Lung (tissue), 12 donors: Measurements from ENCODE around the gene FIGLA. TPM values are rescaled to one million over a fixed set of nuclear protein-coding genes. Genes with fewer than 3 reads are reported as not detected.

Experiments used
- ATAC-seq: fragments of 200-7000 bp; cut with Tn5 transposase; one replicate; pipeline ENCODE4 v1.9.1; 2020; ENCODE audit warnings: moderate number of reproducible peaks; ENCODE audit not compliant: insufficient read depth, low FRiP score
- DNase-seq, 3 donors: peaks; one replicate each; pipeline ENCODE4 v3.0.0-alpha.2; 2013 to 2017
- H3K27ac ChIP-seq, 2 donors: one replicate each; pipeline ENCODE4 v1.5.1; 2013; ENCODE audit warnings: mild to moderate bottlenecking in 2 of 2, moderate library complexity in 2 of 2, control low read depth in 1 of 2, inconsistent platforms in 1 of 2, low read depth in 1 of 2, low read length in 1 of 2
- H3K27me3 ChIP-seq, 3 donors: one replicate each; pipeline ENCODE4 v1.5.1; 2013; ENCODE audit warnings: low read length in 2 of 3; ENCODE audit not compliant: control insufficient read depth in 3 of 3, insufficient read depth in 3 of 3
- H3K36me3 ChIP-seq, 4 donors: one replicate each; pipeline ENCODE4 v1.5.1; 2013; ENCODE audit warnings: low read length in 4 of 4, mild to moderate bottlenecking in 1 of 4, moderate library complexity in 1 of 4; ENCODE audit not compliant: control insufficient read depth in 4 of 4, insufficient read depth in 4 of 4
- H3K4me1 ChIP-seq, 5 donors: one replicate each; pipeline ENCODE4 v1.5.1; 2013; ENCODE audit warnings: low read length in 5 of 5, mild to moderate bottlenecking in 2 of 5, moderate library complexity in 1 of 5; ENCODE audit not compliant: control insufficient read depth in 5 of 5, insufficient read depth in 5 of 5
- H3K4me3 ChIP-seq: one replicate; pipeline ENCODE4 v1.5.1; 2013; ENCODE audit warnings: mild to moderate bottlenecking, control low read depth, moderate library complexity
- H3K9ac ChIP-seq, 2 donors: one replicate each; pipeline ENCODE4 v1.5.1; 2013; ENCODE audit warnings: low read length in 2 of 2, control low read depth in 1 of 2; ENCODE audit not compliant: insufficient read depth in 1 of 2
- H3K9me3 ChIP-seq, 4 donors: one replicate each; pipeline ENCODE4 v1.5.1; 2013; ENCODE audit warnings: low read length in 3 of 4, mild to moderate bottlenecking in 1 of 4, moderate library complexity in 1 of 4; ENCODE audit not compliant: control insufficient read depth in 4 of 4, insufficient read depth in 3 of 4
- CTCF ChIP-seq: IDR thresholded peaks from 2 replicates; pipeline ENCODE4 v1.5.1; 2012; ENCODE audit warnings: mild to moderate bottlenecking; ENCODE audit errors: control extremely low read depth, extremely low read depth
- WGBS, 2 donors: extraction: QIAGEN DNeasy Blood & Tissue Kit; methylation state at CpG; one replicate each; pipeline ENCODE4 v1.1.7; 2013; 5-methylcytosine and 5-hydroxymethylcytosine counted together
- polyA plus RNA-seq, 2 donors: library from polyadenylated mRNA; stranded (reverse); fragments of 200-250 nt; gene quantifications; one replicate each; pipeline ENCODE4 v1.2.1, GENCODE V29; 2013
- total RNA-seq, 2 donors: library from RNA; depleted of rRNA in 1 of 2; stranded (reverse); fragments of >200 nt in 1 of 2; gene quantifications; one replicate each; pipeline ENCODE4 v1.2.1, GENCODE V29; 2014 to 2021
- donor health status: control.
- donor health status: control.
- donor health status: Bipolar disorder and iron deficiency.
- donor health status: healthy.
- donor health status: DM: yes; HTN: yes; CAD: no.

Gene FIGLA
- total and polyA plus RNA-seq, 4 donors = 0.31 to 0.53 TPM; not detected in 2

GRCh38 chr2:70757360-70757759, 33.1 kb downstream of the FIGLA start:
- peaks cover 0 to 8% (median 0%) of the 10 kb centered on the region in 5 donors for H3K4me1 ChIP-seq
- no peak overlapping the region for H3K27ac ChIP-seq
- ATAC-seq (no peak), DNase-seq (no peak)
- H3K9ac ChIP-seq = no peak overlapping the region
- no peak overlapping the region for H3K4me3 ChIP-seq
- no peaks in the 10 kb centered on the region for H3K27me3 ChIP-seq
- no peak for TF ChIP-seq CTCF
- WGBS, 2 donors = 82 to 89% methylated on average over 4 of the region's 4 CpGs
- no peaks in the 10 kb centered on the region for H3K9me3 ChIP-seq
- no peaks in the 10 kb centered on the region for H3K36me3 ChIP-seq

- ATAC-seq = no peak
- 91 to 97% methylated on average over 3 of the region's 3 CpGs for WGBS, 2 donors
- Histone ChIP-seq H3K36me3 (no peaks in the 10 kb centered on the region), H3K9ac (no peak overlapping the region), H3K9me3 (no peaks in the 10 kb centered on the region), H3K27me3 (no peaks in the 10 kb centered on the region), H3K4me3 (no peak overlapping the region), H3K27ac (no peak overlapping the region), H3K4me1 (peaks cover 0 to 17% (median 0%) of the 10 kb centered on the region in 5 donors)
- no peak for TF ChIP-seq CTCF
- no peak for DNase-seq
Measured at GRCh38 chr2:70756128-70756527, 34.3 kb downstream of the FIGLA start.

- peaks cover 0 to 20% (median 0%) of the 10 kb centered on the region in 5 donors for H3K4me1 ChIP-seq
- no peaks in the 10 kb centered on the region for H3K36me3 ChIP-seq
- no peaks in the 10 kb centered on the region for H3K9me3 ChIP-seq
- DNase-seq (no peak), ATAC-seq (no peak)
- H3K4me3 ChIP-seq = no peak overlapping the region
- H3K27ac ChIP-seq = no peak overlapping the region
- H3K27me3 ChIP-seq = peaks cover 0 to 3% (median 0%) of the 10 kb centered on the region in 3 donors
- TF ChIP-seq CTCF = no peak
- no peak overlapping the region for H3K9ac ChIP-seq
- WGBS, 2 donors = 67 to 77% methylated on average over 4 of the region's 4 CpGs
Measured at GRCh38 chr2:70753902-70754301, 36.5 kb downstream of the FIGLA start.

GRCh38 chr2:70753031-70753430, 37.4 kb downstream of the FIGLA start:
- H3K9ac ChIP-seq = no peak overlapping the region
- DNase-seq (no peak), ATAC-seq (no peak)
- H3K36me3 ChIP-seq = no peaks in the 10 kb centered on the region
- H3K4me3 ChIP-seq = no peak overlapping the region
- H3K4me1 ChIP-seq = peaks cover 0 to 20% (median 0%) of the 10 kb centered on the region in 5 donors
- no peak overlapping the region for H3K27ac ChIP-seq
- H3K27me3 ChIP-seq = peaks cover 0 to 3% (median 0%) of the 10 kb centered on the region in 3 donors
- no peak for TF ChIP-seq CTCF
- no peaks in the 10 kb centered on the region for H3K9me3 ChIP-seq
